ENCODE measurements around the gene RPL13. TPM values are rescaled to one million over a fixed set of nuclear protein-coding genes. Genes with fewer than 3 reads are reported as not detected.

The RPL13 gene
- total and polyA plus RNA-seq, 10 donors, result 2,154 to 16,278 (median 6,788) TPM

DNA sequence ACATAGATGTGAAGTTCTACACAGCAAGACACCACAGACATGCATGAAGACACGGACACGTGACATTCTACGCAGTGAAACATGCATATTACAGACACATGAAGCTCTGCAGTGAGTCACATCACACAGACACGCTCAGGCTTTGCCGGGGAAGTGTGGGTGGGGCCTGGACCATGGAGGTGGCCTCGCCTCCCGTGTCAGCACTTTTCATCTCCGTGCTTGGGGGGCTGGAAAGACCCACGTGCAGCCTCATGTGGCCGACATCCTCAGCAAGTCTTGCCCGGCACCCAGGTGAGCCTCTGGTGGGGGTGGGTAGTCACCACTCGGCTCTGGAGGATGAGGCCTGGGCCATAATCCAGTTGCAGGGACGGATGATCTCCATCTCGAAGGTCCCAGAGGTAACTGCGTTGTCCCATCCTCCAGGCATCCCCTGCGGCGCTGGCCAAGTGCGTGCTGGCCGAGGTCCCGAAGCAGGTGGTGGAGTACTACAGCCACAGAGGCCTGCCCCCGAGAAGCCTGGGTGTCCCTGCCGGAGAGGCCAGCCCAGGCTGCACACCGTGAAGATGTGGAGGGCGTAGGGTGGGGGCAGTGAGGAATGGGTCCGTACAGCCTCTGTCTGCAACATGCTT, 35.7 kb downstream of the RPL13 start:
- no peak for DNase-seq

DNA sequence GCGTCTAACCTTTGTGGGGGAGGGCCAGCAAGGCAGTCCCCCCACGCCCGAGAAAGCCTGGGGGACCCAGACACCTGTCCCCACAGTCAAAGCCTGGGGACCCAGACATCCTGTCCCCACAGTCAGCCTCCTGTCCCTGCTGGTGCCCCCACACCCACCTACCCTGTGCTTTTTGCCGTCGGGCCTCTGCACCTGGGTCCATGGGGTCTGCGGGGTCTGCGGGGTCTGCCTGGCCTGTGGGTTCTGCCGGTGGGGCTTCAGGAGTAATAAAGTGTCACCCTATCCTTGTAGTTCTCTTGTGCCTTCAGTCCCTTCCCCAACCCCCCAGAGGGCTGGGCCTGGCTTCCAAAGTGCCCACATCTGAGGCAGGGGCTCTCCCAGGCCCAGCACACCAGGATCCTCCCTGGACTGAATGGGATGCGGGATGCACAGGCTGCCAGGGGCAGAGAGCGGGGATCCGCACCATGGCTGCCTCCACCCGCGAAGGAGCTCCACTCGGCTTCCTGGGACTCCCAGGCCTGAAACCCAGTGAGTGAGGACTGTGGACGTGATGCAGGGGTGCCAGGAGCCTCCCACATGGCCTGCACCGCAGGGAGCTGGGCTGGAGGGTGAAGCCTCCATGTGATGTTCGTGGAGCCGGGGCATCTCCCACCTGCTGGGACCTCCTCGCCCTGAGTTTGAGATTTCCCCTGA, 36.6 kb downstream of the RPL13 start:
- Histone ChIP-seq H3K9me3 (no peaks in the 10 kb centered on the region), H3K27me3 (replicated peaks in 1 of 7) (peaks cover 0 to 5% (median 0%) of the 10 kb centered on the region in 7 donors), H3K4me1 (peaks cover 0 to 18% (median 3%) of the 10 kb centered on the region in 6 donors), H3K4me3 (no peak overlapping the region), H3K27ac (no peak overlapping the region), H3K36me3 (no peaks in the 10 kb centered on the region)
- DNase-seq, result no peak
- 86 to 91% (median 90%) methylated on average over 12 to 19 of the region's 19 CpGs for WGBS, 5 donors
- intact Hi-C loops (cut with DNase I; ENCODE audit: low total_unique reads), result no loop called here
- TF ChIP-seq, protein P1, sequence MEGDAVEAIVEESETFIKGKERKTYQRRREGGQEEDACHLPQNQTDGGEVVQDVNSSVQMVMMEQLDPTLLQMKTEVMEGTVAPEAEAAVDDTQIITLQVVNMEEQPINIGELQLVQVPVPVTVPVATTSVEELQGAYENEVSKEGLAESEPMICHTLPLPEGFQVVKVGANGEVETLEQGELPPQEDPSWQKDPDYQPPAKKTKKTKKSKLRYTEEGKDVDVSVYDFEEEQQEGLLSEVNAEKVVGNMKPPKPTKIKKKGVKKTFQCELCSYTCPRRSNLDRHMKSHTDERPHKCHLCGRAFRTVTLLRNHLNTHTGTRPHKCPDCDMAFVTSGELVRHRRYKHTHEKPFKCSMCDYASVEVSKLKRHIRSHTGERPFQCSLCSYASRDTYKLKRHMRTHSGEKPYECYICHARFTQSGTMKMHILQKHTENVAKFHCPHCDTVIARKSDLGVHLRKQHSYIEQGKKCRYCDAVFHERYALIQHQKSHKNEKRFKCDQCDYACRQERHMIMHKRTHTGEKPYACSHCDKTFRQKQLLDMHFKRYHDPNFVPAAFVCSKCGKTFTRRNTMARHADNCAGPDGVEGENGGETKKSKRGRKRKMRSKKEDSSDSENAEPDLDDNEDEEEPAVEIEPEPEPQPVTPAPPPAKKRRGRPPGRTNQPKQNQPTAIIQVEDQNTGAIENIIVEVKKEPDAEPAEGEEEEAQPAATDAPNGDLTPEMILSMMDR (IDR thresholded peaks at IDR 0.05 in 8 of 11, conservative IDR thresholded peaks at IDR 0.05 in 3 of 11), result no peak
- TF ChIP-seq POLR2AphosphoS5 (IDR thresholded peaks at IDR 0.05) (no peak), POLR2A (IDR thresholded peaks at IDR 0.05) (no peak)

More for the DNA sequence above, 35.7 kb downstream of the RPL13 start:
- Histone ChIP-seq H3K36me3 (no peaks in the 10 kb centered on the region), H3K4me1 (peaks cover 0 to 16% (median 0%) of the 10 kb centered on the region in 6 donors), H3K27ac (no peak overlapping the region), H3K9me3 (no peaks in the 10 kb centered on the region), H3K4me3 (no peak overlapping the region), H3K27me3 (replicated peaks in 1 of 7) (no peaks in the 10 kb centered on the region)
- intact Hi-C loops (cut with DNase I; ENCODE audit: low total_unique reads), result no loop called here
- WGBS, 5 donors, result 86 to 95% (median 89%) methylated on average over 10 to 25 of the region's 25 CpGs
- TF ChIP-seq POLR2A (IDR thresholded peaks at IDR 0.05) (no peak), POLR2AphosphoS5 (IDR thresholded peaks at IDR 0.05) (no peak)
- TF ChIP-seq, protein P1 (IDR thresholded peaks at IDR 0.05 in 8 of 11, conservative IDR thresholded peaks at IDR 0.05 in 3 of 11), result no peak

DNA sequence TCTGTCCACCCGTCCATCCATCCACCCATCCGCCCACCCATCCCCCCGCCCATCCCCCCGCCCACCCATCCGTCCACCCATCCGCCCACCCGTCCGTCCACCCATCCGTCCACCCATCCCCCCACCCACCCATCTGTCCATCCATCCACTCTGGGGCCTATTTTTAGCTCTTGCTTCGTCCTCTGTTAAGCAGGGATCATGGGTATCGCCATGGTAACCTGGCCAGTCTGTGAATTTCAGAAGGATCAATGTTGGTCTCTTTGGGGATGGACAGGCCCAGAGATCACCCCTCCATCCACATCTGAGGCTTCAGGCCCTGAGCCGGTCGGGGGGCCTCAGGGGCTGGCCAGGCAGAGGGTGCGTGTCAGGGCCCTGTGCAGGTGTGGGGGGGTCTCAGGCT, 37.7 kb downstream of the RPL13 start:
- H3K36me3 ChIP-seq, result no peaks in the 10 kb centered on the region
- H3K27me3 ChIP-seq (replicated peaks in 1 of 7), result peaks cover 0 to 16% (median 5%) of the 10 kb centered on the region in 7 donors
- H3K27ac ChIP-seq, result no peak overlapping the region
- 57 to 80% (median 79%) methylated on average over 10 to 14 of the region's 14 CpGs for WGBS, 5 donors
- TF ChIP-seq POLR2A (IDR thresholded peaks at IDR 0.05), result no peak
- TF ChIP-seq, protein P1 (IDR thresholded peaks at IDR 0.05 in 8 of 11, conservative IDR thresholded peaks at IDR 0.05 in 3 of 11), result no peak
- no peak for TF ChIP-seq POLR2AphosphoS5 (IDR thresholded peaks at IDR 0.05)
- H3K9me3 ChIP-seq, result no peaks in the 10 kb centered on the region
- H3K4me3 ChIP-seq, result no peak overlapping the region
- H3K4me1 ChIP-seq, result peaks cover 0 to 25% (median 14%) of the 10 kb centered on the region in 6 donors
- DNase-seq, result no peak
- intact Hi-C loops (cut with DNase I; ENCODE audit: low total_unique reads), result no loop called here

DNA sequence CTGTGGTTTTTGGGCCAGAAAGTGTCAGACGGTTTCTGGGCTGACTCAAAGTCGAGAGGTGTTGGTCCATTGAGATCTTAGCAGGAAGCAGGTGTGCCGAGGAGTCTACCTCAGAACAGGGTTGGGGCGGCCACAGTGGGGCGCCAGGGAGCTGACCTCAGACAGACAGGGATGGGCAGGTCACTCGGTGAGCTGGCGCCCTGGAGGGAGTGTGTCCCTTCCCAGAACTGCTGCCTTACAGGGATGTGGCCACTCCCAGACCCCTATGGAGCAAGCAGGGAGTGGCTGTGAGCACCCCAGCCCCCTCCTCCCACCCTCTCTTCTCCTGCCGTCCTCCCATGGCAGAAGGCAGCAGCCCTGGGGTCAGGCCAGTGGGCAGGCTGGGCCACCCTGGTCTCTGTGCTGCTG, 39.0 kb downstream of the RPL13 start:
- Histone ChIP-seq H3K4me3 (no peak overlapping the region), H3K4me1 (peaks cover 0 to 15% (median 14%) of the 10 kb centered on the region in 6 donors), H3K27me3 (replicated peaks in 1 of 7) (peaks cover 0 to 19% (median 6%) of the 10 kb centered on the region in 7 donors), H3K27ac (no peak overlapping the region), H3K36me3 (no peaks in the 10 kb centered on the region), H3K9me3 (no peaks in the 10 kb centered on the region)
- TF ChIP-seq, protein P1 (IDR thresholded peaks at IDR 0.05 in 8 of 11, conservative IDR thresholded peaks at IDR 0.05 in 3 of 11), result peak in 2 of 11 experiments; percentile 7 to 18
- no peak for TF ChIP-seq POLR2AphosphoS5 (IDR thresholded peaks at IDR 0.05)
- no peak for TF ChIP-seq POLR2A (IDR thresholded peaks at IDR 0.05)
- 34 to 50% (median 41%) methylated on average over 2 to 8 of the region's 8 CpGs for WGBS, 5 donors
- intact Hi-C loops (cut with DNase I; ENCODE audit: low total_unique reads), result no loop called here
- no peak for DNase-seq
